HL-60 (cell line): Measurements from ENCODE around the gene BIRC5.

Experiments
- DNase-seq, 2 experiments: peaks; one replicate each; pipeline ENCODE4 v3.0.0-alpha.2; 2010 to 2020; ENCODE audit warnings: low read depth in 1 of 2, low spot score in 1 of 2
- H3K27ac ChIP-seq: fragments of 250-450 bp; sonication (Bioruptor Pico); replicated peaks from 2 replicates; pipeline ENCODE4 v1.5.1; 2020; ENCODE audit warnings: mild to moderate bottlenecking, moderate library complexity
- H3K27me3 ChIP-seq: fragments of 250-450 bp; sonication (Bioruptor Pico); 2 replicates; pipeline ENCODE4 v1.5.1; 2021; ENCODE audit warnings: mild to moderate bottlenecking, moderate library complexity; ENCODE audit not compliant: insufficient read depth, poor library complexity, severe bottlenecking
- H3K4me3 ChIP-seq: replicated peaks from 2 replicates; pipeline ENCODE4 v1.5.1; 2011; ENCODE audit warnings: mild to moderate bottlenecking, control low read depth, low read length; ENCODE audit not compliant: insufficient read depth
- CTCF ChIP-seq: IDR thresholded peaks from one replicate; pipeline ENCODE4 v1.5.1; 2011; ENCODE audit warnings: low read length, control low read depth, inconsistent platforms; ENCODE audit not compliant: insufficient read depth
- GABPA ChIP-seq: IDR thresholded peaks from 2 replicates; pipeline ENCODE4 v1.6.1; 2012; ENCODE audit warnings: low read depth
- POLR2AphosphoS5 ChIP-seq: IDR thresholded peaks from 2 replicates; pipeline ENCODE4 v1.6.1; 2012; ENCODE audit warnings: low read depth
- REST ChIP-seq: IDR thresholded peaks from 2 replicates; pipeline ENCODE4 v1.6.1; 2012; ENCODE audit warnings: low read depth; ENCODE audit not compliant: insufficient replicate concordance
- SPI1 ChIP-seq: IDR thresholded peaks from 2 replicates; pipeline ENCODE4 v1.6.1; 2012; ENCODE audit warnings: low read depth, mild to moderate bottlenecking, borderline replicate concordance

Gene BIRC5

GRCh38 chr17:78175643-78175981 is 38.4 kb upstream of the BIRC5 start:
- no peak overlapping the region for H3K4me3 ChIP-seq
- DNase-seq: no peak
- no peak overlapping the region for H3K27ac ChIP-seq
- no peaks in the 10 kb centered on the region for H3K27me3 ChIP-seq
- no peak for TF ChIP-seq POLR2AphosphoS5
- TF ChIP-seq SPI1: no peak
- no peak for TF ChIP-seq CTCF
- no peak for TF ChIP-seq GABPA
- no peak for TF ChIP-seq REST

GRCh38 chr17:78176548-78177025 is 37.5 kb upstream of the BIRC5 start:
- Histone ChIP-seq H3K27me3 (no peaks in the 10 kb centered on the region), H3K27ac (no peak overlapping the region), H3K4me3 (no peak overlapping the region)
- no peak for TF ChIP-seq REST
- peak; percentile 95 for TF ChIP-seq CTCF
- peak; percentile 29; the same call in 1 of the 2 replicates for TF ChIP-seq POLR2AphosphoS5
- peak in 1 of 2 experiments; percentile 81 for DNase-seq

- DNase-seq: no peak
- Histone ChIP-seq H3K27me3 (no peaks in the 10 kb centered on the region), H3K27ac (no peak overlapping the region), H3K4me3 (no peak overlapping the region)
- no peak for TF ChIP-seq REST
- TF ChIP-seq SPI1: no peak
- no peak for TF ChIP-seq CTCF
- no peak for TF ChIP-seq GABPA
- no peak for TF ChIP-seq POLR2AphosphoS5
These were observed 34.7 kb upstream of the BIRC5 start for GRCh38 chr17:78179372-78179771.
